Neuron (in vitro differentiated cells): ENCODE data around the gene DNMT3L.
"Not testable (repeated sequence)": the region's sequence is repeated elsewhere in the genome, so short reads cannot be mapped to it uniquely, and the experiment has no call there.

ENCODE experiments used
- H2AFZ ChIP-seq: one replicate; pipeline ENCODE4 v1.6.1; 2013; ENCODE audit warnings: low read depth, mild to moderate bottlenecking, inconsistent platforms, low read length, moderate library complexity
- H3K27me3 ChIP-seq: one replicate; pipeline ENCODE4 v1.6.1; 2013; ENCODE audit warnings: low read length; ENCODE audit not compliant: insufficient read depth
- H3K36me3 ChIP-seq: one replicate; pipeline ENCODE4 v1.6.1; 2013; ENCODE audit warnings: low read length; ENCODE audit not compliant: insufficient read depth
- H3K4me1 ChIP-seq: one replicate; pipeline ENCODE4 v1.6.1; 2013; ENCODE audit warnings: low read length; ENCODE audit not compliant: insufficient read depth
- H3K4me3 ChIP-seq: 2 replicates; pipeline ENCODE4 v1.5.1; 2013; ENCODE audit warnings: mild to moderate bottlenecking, low read length, moderate library complexity
- H3K9me3 ChIP-seq: one replicate; pipeline ENCODE4 v1.6.1; 2013; ENCODE audit warnings: low read length

DNMT3L gene

DNA sequence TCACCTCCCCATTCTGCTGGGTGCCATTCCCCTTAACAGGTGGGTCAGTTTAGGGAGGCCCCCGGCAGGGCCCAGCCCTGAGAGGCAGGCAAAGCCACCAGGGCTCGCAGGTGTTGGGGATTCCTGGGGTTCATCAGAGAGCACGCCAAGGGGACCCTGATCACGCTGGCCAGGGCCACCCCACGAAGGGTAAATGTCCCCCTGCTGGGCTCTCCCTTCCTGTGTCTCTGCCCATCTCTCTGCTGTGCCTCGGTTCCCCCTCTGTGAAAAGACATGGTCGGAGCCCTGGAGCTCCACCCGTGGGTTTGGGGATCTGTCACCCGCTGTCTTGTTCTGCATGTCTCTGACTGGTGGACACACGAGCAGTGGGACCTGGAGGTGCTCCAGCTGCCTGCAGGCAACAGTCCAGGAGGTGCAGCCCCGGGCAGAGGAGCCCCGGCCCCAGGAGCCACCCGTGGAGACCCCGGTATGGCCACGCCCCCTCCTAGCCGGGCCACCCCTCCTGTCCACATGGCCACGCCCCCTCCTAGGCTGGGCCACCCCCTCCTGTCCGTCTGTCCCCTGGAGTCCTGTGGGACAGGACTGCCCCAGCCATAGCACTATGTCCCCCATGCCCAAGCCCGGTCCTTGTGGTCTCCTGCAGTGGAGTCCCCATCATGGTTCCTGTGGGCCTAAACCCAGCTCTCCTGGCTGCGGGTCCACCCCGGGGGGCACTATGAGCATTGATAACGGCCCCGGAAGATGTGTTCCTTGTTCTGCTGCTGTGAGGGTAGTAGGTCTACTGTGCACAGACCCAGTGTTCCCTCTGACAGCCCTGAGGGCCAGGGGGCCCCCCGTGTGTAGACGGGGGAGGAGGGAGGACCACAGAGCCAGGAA, 30.5 kb upstream of the DNMT3L start:
- Histone ChIP-seq H3K4me1 (peaks cover 15% of the 10 kb centered on the region), H3K4me3 (no peak overlapping the region), H2AFZ (no peak overlapping the region), H3K36me3 (no peaks in the 10 kb centered on the region), H3K27me3 (peaks cover 39% of the 10 kb centered on the region), H3K9me3 (no peaks in the 10 kb centered on the region)

DNA sequence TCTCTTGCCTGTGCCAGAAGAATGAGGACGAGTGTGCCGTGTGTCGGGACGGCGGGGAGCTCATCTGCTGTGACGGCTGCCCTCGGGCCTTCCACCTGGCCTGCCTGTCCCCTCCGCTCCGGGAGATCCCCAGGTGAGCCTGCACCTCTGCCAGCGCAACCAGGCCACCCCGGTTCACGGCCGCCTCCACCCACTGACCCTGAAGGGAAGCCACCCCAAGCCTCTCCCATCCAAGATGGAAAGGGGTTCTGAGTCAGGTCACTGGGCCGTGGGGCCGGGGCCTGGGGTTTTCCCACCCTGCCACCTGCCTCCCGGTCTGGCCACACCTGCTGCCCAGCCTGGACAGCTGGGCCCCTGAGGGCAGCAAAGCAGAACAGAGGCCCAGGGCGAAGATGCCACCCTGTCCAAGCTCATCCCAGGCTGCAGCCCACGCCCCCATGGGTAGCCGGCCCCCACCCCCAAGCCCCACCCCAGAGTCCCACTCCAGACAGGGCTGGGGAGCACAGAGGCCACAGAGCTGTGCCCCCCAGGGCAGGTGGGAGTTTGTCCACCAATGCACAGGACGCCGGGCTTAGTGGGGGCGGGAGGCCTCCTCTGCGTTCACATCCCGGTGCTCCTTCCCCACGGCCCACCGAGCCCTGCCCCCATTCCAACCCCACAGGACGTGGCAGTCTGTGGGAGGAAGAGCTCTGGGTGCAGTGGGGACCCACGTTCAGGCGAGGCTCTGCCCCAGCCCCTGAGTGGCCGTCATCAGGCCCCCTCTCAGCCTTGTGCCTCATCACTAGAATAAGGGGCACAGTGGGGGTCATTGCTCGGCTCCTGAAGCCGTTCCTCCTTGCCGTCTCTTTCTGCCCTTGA, 29.6 kb upstream of the DNMT3L start:
- Histone ChIP-seq H3K9me3 (no peaks in the 10 kb centered on the region), H3K36me3 (no peaks in the 10 kb centered on the region), H3K27me3 (peaks cover 47% of the 10 kb centered on the region), H3K4me1 (peaks cover 15% of the 10 kb centered on the region), H3K4me3 (no peak overlapping the region), H2AFZ (no peak overlapping the region)

GRCh38 chr21:44290327-44291077, 28.8 kb upstream of the DNMT3L start:
- Histone ChIP-seq H3K4me1 (peaks cover 9% of the 10 kb centered on the region), H2AFZ (no peak overlapping the region), H3K27me3 (peaks cover 49% of the 10 kb centered on the region), H3K4me3 (no peak overlapping the region), H3K36me3 (no peaks in the 10 kb centered on the region), H3K9me3 (no peaks in the 10 kb centered on the region)

GRCh38 chr21:44289381-44290010, 27.8 kb upstream of the DNMT3L start:
- Histone ChIP-seq H3K9me3 (no peaks in the 10 kb centered on the region), H3K4me3 (no peak overlapping the region), H2AFZ (no peak overlapping the region), H3K4me1 (peaks cover under 1% of the 10 kb centered on the region), H3K27me3 (peaks cover 53% of the 10 kb centered on the region), H3K36me3 (no peaks in the 10 kb centered on the region)

GRCh38 chr21:44288251-44289110, 26.8 kb upstream of the DNMT3L start:
- Histone ChIP-seq H3K36me3 (no peaks in the 10 kb centered on the region), H3K27me3 (peaks cover 60% of the 10 kb centered on the region), H2AFZ (no peak overlapping the region), H3K4me1 (peaks cover 7% of the 10 kb centered on the region), H3K4me3 (no peak overlapping the region), H3K9me3 (no peaks in the 10 kb centered on the region)

DNA sequence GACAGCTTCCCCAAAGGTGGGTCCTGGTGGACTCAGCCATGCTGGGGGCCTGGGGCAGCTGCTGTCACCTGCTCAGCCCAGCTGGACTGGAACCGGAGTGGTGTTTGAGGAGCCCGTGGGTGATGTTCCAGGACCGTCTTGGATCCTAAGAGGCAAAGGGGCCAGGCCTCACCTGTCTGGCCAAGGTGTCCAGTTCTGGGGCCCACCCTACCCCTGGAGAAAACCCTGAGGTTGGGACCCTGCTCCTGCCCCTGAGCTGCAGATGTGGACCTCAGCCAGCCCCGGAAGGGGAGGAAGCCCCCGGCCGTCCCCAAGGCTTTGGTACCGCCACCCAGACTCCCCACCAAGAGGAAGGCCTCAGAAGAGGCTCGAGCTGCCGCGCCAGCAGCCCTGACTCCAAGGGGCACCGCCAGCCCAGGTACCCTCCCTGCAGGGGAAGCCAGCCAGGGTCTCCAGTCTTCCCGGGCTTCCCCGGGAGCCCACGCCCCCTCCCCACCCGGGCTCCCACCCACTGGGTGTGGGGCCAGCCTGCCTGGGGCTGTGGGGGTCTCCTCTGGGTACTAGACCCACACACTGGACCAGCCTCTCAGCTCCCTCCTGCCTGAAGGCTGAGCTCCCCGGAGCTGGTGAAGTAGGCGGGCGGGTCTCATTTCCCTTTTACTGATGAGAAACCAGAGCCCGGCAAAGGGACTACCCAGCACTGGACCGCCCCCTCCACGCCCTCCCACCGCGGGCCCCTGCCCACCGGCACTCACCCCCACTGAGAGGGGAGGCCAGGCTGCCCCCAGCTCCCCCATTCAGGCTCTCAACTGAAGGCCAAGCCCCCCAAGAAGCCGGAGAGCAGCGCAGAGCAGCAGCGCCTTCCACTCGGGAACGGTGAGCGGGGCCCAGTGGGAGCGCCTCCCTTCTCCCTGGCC, 25.3 kb upstream of the DNMT3L start:
- no peak overlapping the region for H2AFZ ChIP-seq
- peaks cover 64% of the 10 kb centered on the region for H3K27me3 ChIP-seq
- H3K4me1 ChIP-seq = peaks cover 8% of the 10 kb centered on the region
- no peak overlapping the region for H3K4me3 ChIP-seq
- H3K36me3 ChIP-seq = no peaks in the 10 kb centered on the region
- no peaks in the 10 kb centered on the region for H3K9me3 ChIP-seq

DNA sequence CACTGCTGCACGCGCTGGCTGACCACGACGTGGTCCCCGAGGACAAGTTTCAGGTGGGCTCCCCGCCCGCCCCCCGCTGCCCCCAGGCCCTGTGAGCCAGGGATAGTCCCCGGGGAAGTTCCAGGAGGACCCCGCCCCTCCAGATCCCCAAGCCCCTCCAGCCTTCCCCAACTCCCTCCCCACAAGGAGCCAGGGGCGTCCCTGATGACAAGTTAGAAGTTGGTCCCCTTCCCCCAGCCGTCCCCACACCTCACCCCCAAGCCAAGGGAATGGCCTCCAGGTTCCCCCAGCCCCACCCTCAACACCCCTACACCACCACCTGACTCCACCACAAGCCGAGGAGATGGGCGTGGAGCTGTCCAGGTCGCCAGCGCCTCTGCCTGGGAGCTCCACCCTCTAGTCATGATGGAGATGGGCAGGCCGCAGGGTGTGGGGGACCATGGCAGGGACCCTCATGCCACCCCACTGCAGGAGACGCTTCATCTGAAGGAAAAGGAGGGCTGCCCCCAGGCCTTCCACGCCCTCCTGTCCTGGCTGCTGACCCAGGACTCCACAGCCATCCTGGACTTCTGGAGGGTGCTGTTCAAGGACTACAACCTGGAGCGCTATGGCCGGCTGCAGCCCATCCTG, 24.5 kb upstream of the DNMT3L start:
- Histone ChIP-seq H3K27me3 (peaks cover 68% of the 10 kb centered on the region), H3K36me3 (no peaks in the 10 kb centered on the region), H3K4me1 (peaks cover 8% of the 10 kb centered on the region), H3K9me3 (no peaks in the 10 kb centered on the region), H3K4me3 (no peak overlapping the region), H2AFZ (no peak overlapping the region)

- Histone ChIP-seq H3K4me1 (peaks cover 8% of the 10 kb centered on the region), H3K36me3 (no peaks in the 10 kb centered on the region), H3K27me3 (peaks cover 60% of the 10 kb centered on the region), H3K4me3 (no peak within 1 kb of the TSS), H3K9me3 (no peaks in the 10 kb centered on the region), H2AFZ (no peak within 1 kb of the TSS)
Measured at GRCh38 chr21:44285138-44285992, 23.7 kb upstream of the DNMT3L start, which contains the start of gene AIRE. AIRE (plus strand) TSS chr21:44285876; CDS start chr21:44286007, 131 bp downstream.

DNA sequence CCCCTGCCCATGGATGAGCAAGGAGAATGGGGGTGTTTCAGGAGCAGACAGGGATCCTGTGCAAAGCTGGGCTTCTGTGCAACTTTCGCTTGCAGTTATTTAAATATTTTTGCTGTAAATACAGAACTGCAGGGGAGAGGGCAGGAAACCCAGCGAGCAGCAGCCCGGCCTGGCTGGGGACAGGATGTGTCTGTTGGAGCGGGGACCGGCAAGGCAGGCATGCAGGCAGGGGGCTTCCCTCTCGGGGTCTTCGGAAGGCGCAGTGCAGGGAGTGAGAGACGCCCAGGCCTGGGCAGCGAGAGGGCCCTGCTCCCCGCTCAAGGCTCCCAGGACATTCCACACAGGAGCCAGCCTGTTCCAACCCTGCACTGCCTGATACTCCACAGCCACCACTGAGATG, 22.3 kb upstream of the DNMT3L start:
- H3K9me3 ChIP-seq = no peaks in the 10 kb centered on the region
- H3K36me3 ChIP-seq = no peaks in the 10 kb centered on the region
- no peak overlapping the region for H2AFZ ChIP-seq
- H3K27me3 ChIP-seq = peaks cover 55% of the 10 kb centered on the region
- H3K4me3 ChIP-seq = no peak overlapping the region
- peaks cover 8% of the 10 kb centered on the region for H3K4me1 ChIP-seq

- peaks cover 48% of the 10 kb centered on the region for H3K27me3 ChIP-seq
- H3K4me3 ChIP-seq, H2AFZ ChIP-seq, H3K36me3 ChIP-seq, H3K4me1 ChIP-seq, H3K9me3 ChIP-seq: not testable (repeated sequence)
Measured at GRCh38 chr21:44283211-44283785, 21.6 kb upstream of the DNMT3L start.
